Left renal pelvis (tissue), 4 donors: ENCODE results near the gene CEP104. TPM values are rescaled to one million over a fixed set of nuclear protein-coding genes. Genes with fewer than 3 reads are reported as not detected.
"Not testable (repeated sequence)": the region's sequence is repeated elsewhere in the genome, so short reads cannot be mapped to it uniquely, and the experiment has no call there.

Experiments used
- DNase-seq, 4 donors: peaks; one replicate each; pipeline ENCODE4 v3.0.0-alpha.2; 2013; ENCODE audit warnings: low read depth in 4 of 4, low spot score in 3 of 4
- polyA plus RNA-seq, 4 donors: library from polyadenylated mRNA; unstranded; fragments of 120-200 nt; gene quantifications; one replicate each; pipeline ENCODE4 v1.2.1, GENCODE V29; 2013; ENCODE audit not compliant: insufficient read length in 4 of 4

Gene CEP104
- polyA plus RNA-seq, 4 donors, result 30.2 to 43.3 (median 37.7) TPM

DNA sequence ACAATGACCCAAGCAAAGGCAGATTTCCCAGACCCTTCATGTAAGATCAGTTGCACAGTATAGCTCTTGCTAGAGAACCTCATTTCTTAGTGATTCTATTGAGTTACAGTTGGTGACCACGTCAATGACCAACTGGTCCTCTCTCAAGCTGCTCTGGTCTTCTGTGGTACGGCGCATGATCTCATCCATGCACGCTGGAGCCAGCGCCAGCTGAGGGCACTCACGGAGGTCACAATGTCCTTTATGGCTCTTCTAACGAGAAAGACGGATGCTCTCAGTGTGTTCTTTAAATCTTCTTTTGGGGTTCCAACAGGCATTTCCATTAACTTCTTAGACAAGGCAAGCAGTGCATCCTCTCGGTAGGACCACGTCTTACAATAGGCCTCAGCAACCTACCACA is 22.3 kb downstream of the CEP104 start:
- DNase-seq, result no peak

DNA sequence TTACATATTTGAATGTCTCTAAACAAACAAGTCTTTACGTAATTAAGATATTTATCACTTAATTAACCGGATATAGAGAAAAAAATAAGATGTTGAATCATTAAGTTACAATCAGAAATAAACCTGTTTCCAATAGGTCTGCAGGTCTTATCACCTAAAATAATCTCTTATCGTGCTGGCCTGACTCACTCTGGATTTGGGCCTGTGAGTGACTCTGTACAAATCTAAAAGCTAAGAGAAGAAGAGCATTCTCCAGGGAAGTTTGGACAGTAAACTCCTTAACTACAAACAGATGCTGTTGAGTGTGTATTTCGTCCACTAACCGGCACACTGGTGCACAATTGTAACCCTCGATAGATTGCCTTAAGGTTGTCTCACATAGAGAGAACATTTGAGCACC is 25.3 kb downstream of the CEP104 start:
- no peak for DNase-seq

DNA sequence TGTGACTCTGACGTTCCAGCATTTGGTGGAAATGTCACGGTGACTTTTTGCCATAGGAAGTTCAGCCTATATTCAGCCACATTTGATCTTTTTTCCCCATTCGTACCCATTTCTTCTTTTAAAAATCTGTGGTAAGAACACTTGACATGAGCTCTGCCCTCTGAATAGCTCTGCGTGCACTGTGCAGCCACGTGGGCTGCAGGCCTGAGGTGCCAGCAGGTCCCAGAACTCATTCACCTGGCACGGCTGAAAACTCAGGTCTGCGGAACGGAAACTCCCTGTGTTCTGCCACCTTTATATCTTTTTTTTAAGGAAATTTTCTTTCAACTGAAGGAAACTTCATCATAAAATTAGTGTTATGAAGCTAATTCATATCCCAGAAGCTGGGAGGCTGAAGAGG is 28.6 kb downstream of the CEP104 start:
- DNase-seq, result no peak

DNA sequence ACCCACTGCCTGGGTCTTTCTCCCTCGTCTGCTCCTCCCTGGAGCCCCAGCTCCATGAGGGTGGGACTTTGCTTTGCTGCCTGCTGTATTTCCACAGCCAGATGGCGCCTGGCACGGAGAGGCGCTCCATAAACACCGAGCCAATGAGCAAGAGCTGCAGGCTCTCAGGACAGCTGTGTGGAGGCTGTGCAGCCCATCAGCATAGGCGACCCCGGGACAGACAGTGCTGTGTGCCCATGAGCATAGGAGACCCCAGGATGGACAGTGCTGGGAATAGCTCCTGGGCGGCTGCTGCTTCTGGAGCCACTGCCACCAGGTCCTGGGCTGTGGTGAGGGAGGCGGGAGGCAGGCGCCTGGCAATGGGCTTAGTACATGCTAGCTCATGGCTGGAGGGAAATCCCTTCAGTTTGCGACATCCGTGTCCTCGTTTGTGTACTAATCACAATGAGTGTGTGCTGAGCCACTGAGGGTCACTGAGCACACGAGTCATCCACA is 29.2 kb downstream of the CEP104 start:
- DNase-seq, result no peak

DNA sequence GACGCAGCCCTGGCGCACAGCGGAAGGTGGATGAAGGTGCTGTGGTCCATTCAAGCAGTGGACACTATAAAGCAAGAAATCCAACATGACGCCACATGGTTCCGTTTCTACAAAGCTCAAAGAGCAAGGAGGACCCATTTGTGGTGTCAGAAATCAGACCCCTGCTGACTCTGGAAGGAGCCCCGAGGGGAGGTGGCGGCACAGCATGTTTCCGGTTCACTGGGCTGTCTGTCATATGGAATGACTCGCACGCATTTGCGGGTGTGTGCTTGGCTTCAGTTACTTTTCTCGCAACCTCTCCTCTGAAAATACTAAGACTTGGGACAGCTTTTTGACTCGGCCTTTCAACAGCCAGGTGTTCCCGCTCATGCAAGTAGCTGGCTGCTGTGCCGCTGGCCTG is 31.7 kb downstream of the CEP104 start:
- DNase-seq, result no peak

DNA sequence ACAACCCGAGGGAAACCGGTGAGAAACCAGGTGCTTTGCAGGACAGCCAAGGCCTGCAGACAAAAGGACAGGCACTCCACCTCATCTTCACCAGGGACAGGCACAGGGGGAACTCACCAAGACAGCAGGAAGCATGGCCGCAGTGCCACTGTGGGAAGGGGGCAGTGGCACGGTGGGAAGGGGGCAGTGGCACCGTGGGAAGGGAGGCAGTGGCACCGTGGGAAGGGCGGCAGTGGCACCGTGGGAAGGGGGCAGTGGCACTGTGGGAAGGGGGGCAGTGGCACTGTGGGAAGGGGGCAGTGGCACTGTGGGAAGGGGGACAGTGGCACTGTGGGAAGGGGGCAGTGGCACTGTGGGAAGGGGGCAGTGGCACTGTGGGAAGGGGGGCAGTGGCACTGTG is 32.4 kb downstream of the CEP104 start:
- no peak for DNase-seq

DNA sequence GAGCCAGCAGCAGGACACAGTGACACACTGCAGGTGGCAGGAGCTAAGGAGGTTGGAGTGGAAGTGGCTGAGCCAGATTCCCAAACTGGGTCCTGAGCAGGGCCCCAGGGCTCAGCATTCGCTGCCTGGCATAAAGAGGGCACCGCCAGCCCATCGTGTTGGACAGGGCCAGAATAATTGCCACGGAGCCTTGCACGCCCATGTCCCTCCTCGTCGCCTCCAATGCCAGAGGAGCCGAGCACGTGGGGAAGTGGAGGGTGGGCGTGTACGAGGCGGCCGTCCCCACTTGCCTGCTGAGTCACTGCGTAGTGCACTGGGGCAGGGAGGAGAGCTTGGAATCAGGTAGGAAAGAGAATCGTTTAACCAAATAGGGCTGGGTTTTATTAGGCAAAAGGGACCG is 34.6 kb downstream of the CEP104 start:
- no peak for DNase-seq

DNA sequence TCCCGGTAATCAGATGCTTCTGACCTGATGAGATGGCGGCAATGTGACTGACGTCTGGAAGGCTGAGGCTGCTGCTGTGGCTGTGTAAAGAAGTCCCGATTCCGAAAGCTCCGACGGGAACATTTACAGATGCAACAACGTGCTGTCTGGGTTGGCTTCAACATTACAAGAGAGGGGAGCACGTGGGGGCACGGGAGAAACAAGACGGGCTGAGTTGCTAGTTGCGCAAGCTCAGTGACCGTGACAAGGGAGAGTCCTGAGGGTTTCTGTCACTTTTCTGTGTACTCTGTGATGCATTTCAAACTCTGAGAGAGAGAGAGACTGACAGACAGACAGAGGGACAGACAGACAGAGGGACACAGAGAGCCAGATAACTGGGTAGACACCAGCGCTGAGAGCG is 35.1 kb downstream of the CEP104 start:
- DNase-seq, result no peak

DNA sequence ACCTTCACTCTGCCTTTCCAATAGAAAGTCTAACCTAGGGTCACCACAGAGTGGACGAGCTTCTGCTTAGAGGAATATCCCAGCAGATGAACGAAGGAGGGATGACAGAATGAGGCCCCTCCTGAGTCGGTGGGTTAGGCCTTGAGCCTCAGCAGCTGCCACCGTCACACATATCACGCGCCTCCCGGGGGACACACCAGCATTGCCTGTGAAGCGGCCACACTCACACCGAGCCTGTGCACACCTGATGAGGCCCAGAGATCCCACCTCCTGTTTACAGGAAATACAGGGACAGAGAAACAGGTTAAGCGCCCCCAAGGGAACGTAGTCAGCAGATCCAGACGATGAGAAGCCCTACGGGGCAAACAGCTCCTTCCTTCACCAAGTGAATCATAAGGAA is 35.6 kb downstream of the CEP104 start:
- DNase-seq, result no peak

DNA sequence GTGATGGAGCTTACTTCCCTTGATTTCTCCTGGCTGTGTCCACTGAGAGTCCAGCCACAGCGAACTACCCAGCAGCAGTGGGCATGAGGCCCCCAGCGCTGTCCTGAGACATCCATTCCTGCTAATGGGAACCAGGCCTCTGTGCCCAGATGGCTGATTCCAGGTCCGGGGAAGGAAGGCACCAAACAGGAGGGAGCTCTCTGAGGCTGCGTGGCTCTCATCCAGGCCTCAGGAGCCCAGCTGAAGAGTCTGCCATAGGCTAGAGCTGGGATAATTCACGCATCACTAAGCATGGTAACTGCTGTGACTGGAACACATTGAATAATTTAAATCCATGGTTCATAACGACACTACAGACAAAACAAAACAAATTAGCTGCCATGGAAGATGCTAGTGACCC is 36.0 kb downstream of the CEP104 start:
- no peak for DNase-seq

DNA sequence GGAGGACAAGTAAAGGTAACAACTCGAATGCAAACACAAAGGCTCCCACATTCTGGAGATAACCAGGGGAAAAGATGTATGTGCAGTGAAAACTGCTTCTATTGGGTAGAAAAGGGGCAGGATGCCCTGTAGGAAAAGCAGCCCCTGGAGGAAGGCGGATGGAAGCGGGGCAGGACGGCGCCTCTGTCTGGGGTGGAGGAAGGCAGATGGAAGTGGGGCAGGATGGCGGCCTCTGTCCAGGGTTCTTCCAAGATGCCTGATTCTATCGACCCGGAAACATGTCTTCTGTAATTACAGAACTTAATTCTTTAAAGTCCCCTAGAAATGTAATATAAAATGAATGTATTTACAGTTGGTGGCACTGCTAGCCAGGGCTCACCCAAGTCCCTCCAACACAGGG is 36.7 kb downstream of the CEP104 start:
- no peak for DNase-seq

DNA sequence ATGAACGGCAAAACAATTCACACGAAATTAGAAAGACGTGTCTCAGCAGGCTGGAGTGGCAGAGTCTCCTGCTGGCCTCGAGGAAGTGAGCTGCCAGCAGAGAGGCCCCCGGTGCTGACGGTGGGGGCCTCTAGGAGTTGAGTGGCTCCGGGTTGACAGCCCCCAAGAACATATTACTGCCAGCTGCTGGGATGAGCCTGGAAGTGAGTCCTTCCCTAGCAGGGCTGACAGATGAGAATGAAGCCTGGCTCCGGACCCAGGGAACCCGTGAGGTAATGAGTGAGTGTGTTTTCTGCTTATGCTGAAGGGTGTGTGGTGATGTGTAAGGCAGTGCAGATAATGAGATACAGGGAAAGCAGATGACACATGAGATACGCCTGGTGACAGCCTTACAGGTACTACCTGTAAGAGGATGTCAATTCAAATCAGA is 37.2 kb downstream of the CEP104 start:
- DNase-seq, result no peak

DNA sequence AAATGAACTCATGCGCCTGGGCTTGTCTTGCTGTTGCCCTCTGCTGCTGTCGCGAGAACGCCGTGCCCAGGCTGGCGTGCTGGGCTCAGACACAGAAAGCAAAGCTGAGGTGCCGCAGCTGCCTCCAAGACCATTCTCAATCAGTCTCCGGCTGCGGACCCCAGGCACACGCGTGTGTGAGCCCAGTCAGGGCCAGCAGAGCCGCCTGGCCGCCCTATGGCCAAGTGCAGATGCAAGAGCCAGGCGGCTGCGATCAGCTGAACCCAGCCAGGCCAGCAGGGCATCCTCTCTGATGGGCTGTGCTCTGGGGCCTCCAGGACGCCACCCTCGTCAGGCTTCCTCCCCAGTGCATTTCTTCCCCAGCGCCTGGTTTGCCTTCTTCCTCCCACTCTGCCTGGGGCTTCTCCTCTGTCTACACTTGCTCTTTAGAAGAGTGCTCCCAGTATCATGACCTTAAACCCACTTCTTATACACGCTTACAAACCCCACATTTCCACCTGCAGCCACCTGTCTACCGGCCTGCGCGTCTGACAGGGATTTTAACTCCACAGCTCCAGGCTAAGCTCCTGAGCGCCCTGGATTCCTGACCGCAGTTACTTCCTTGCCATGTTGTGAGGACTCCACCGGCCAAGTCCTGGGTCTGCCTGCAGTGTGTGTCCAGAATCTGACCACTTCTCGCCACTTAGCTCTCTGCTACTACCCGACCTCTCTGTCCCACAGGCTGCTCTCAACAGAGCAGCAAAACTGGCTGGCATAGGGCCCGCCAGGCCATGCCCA is 39.0 kb downstream of the CEP104 start:
- DNase-seq, result no peak

DNA sequence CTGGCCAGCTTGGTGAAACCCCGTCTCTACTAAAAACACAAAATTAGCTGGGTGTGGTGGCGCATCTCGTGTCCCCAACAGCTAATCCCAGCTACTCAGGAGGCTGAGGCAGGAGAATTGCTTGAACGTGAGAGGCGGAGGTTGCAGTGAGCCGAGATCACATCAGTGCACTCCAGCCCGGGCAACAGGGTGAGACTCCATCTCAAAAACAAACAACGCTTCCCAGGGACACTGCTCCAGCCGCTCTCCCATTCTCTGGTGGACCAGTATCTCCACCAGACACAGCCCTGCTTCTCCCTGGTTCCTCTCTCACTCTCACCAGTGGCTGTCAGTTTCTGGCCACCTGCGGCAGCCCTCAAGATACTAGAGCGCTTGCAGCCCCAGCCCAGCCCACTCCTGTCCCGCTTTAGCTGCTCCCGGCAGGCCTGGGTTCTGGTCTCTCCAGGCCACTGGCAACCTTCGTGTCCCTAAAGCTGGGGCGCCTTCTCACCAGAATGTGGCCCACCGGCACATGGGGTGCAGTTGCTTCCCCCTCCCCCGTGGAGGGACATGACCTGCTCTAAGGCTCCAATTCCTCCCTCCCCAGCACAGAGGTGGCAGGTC is 39.8 kb downstream of the CEP104 start:
- DNase-seq, result no peak

DNA sequence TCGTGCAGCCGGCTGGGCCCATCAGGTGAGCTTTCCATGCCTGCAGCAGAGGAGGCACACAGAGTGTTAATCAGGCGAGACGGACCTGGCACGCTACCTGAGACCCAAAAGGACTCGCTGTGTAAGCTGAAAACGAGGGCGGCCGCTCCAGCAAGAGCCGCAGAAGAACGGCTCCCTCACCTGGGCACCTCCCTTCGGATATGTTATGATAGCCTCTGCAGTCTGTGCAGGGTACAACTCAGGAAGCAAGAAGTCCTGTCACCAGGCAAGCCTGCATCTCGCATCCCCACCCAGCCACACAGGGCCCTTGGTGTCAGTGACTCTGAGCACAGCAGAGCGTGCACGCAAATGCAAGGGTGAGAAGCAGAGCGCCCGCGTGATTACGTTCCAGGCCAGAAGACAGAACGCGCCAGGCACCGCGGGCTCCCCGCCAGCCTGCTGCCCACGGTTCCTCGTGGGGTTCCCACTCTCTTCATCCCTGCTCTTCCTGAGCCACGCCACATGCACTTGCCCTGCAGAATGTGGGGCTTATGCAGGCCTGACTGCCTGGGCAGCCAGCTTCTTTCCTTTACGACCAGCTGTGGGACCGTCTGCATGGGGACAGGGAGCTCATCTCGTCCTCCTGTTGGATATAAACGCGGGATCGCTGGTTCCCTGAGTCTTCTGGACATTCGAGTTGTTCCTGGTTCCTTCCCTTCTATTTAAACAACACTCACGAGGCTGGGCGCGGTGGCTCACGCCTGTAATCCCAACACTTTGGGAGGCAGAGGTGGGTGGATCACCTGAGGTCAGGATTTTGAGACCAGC is 40.5 kb downstream of the CEP104 start:
- DNase-seq, result no peak

DNA sequence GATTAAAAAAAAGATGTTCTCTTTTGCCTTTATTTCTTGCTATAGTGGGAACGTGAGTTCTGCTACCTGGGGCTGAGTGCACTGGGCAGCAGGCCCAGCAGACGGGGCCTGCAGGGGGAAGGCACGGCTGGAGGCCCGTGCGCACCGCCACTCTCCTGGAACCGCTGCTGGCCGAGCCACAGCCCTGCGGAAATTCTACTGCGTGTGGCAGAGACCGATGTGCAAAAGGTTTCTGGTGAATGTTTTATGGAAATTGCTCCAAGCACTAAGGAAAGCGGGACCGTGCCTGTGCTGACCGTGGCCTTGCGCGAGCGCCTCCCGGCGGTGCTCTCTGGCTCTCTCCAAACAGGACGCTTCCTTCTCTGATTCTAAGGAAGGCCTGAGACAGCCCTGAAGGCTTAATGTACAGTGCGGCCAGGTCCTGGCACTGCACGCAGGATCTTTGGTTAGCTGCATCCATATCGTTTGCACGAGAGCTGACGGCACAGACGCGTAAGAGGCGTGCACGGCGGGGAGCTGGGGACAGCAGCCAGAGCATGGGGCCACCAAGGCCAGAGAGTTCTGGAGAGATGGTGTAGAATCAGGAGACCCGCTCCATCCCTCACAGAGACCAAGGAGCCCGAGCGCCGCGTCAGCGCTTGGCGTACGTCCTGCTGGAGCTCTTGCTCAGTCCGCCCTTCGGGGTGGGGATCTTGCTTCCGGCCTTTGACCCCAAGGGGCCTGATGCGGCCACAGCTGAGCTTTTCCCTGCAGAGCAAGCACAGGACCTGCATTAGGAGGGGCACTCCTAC is 42.0 kb downstream of the CEP104 start:
- DNase-seq, result no peak

DNA sequence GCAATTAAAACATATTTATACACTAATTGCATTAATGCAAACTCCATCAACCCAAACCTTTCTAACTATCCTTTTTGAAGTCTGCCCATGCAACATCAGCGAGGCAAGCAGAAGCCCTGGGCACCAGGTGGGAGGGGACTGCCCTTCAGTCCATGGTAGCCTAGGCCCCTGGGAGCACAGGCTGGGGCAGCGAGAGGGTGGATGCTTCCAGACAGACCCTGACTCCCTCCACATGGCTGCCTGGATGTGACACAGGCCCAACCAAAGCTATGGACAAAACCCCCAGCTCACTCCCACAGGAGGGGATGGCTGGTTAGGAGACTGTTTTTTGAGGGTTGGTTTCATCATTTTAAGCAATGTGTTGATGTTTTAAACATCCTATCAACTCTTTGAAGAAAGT is 42.9 kb downstream of the CEP104 start:
- no peak for DNase-seq

DNA sequence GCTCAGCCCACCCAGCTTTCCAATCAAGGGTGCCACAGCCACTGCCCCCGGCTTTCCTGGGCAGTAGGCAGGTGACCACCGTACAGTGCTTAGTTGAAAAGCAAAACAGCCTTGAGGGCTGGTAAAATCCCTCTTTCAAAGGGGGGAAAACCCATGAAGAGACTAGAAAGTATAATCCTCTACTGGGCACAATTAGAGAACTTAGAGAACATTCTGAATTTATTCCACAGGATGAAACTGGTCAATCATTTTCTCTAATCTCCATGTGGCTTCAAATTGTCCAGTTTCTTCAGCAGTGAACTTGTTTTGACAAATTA is 45.5 kb downstream of the CEP104 start:
- DNase-seq, result no peak

DNA sequence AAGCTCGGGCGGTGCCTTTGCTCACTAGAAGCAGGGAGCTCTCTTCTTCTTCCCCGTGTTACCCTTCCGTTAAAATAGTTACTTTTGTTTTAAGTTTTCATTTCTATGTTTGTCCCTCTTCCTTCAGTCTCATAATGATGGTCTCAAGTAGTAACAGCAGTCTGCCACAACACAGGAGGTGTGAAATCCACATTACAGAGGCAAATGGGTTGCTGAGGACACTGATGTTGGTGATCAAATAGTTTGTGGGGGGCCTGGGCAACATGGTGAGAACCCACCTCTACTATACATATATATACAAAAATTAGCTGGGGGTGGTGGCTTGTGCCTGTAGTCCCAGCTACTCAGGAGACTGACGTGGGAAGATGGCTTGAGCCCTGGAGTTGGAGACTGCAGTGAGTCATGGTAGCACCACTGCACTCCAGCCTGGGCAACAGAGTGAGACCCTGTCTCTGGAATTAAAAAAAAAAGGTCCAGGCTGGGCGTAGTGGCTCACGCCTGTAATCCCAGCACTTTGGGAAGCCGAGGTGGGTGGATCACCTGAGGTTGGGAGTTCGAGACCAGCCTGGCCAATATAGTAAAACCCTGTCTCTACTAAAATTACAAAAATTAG is 46.8 kb downstream of the CEP104 start:
- DNase-seq, result not testable (repeated sequence)

DNA sequence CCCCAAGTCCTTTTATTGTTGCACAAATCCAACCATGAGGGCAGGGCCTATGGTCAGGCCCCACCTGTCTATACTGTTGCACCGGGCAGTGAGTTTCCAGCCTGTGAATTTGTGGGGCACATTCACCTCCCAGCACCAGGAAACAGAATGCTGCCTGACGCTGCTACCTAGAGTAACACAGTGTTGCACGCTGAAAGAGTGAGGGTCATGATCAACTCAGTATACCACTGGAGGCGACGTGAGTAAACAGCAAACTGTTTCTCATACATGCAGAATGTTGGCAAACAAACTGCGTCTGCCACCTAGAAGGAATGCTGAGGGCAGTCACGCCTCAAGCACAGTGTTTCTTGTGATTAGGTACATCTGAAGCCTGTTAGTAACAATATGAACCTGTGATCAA is 47.3 kb downstream of the CEP104 start:
- DNase-seq, result no peak

DNA sequence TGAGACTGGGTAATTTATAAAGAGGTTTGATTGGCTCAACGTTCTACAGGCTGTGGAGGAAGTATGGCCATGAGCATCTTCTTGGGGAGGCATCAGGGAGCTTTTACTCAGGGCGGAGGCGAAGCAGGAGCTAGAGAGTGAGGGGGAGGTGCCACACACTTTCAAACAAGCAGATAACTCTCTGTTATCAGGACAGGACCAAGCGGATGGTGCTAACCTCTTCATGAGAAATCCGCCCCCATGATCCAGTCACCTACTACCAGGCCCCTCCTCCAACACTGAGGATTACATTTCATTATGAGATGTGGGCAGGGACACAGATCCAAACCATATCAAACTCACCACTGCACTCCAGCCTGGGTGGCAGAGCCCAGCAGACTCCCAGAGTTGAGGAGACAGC is 49.2 kb downstream of the CEP104 start:
- no peak for DNase-seq
